Brain microvascular endothelial cell (primary cell): ENCODE results near the gene CCDC18.
A peak's percentile ranks its signal among the peaks of the same experiment; 100 is the strongest.

Experiments
- DNase-seq: peaks from one replicate; pipeline ENCODE4 v3.0.0-alpha.2; 2020
- H3K27ac ChIP-seq: fragments of 250-450 bp; sonication (Bioruptor Pico); 2 replicates; pipeline ENCODE4 v1.5.1; 2020; ENCODE audit warnings: mild to moderate bottlenecking, moderate library complexity
- H3K27me3 ChIP-seq: fragments of 250-450 bp; sonication (Bioruptor Pico); replicated peaks from 2 replicates; pipeline ENCODE4 v1.5.1; 2020; ENCODE audit warnings: mild to moderate bottlenecking
- H3K36me3 ChIP-seq: fragments of 250-450 bp; sonication (Bioruptor Pico); replicated peaks from 2 replicates; pipeline ENCODE4 v1.5.1; 2020; ENCODE audit warnings: mild to moderate bottlenecking
- H3K4me3 ChIP-seq: 2 replicates; pipeline ENCODE4 v1.5.1; 2011; ENCODE audit warnings: low read depth, mild to moderate bottlenecking, control low read depth, low read length, moderate library complexity
- CTCF ChIP-seq: IDR thresholded peaks from 2 replicates; pipeline ENCODE4 v1.5.1; 2011; ENCODE audit warnings: low read depth, mild to moderate bottlenecking, moderate library complexity, low read length, control low read depth, inconsistent platforms; ENCODE audit errors: missing control alignments
- in situ Hi-C: cut with HindIII; loops from 2 replicates; pipeline ENCODE4 v1.10.0; 2017; ENCODE audit warnings: low sequenced_read_pairs, low pct_ligation_motif_present

Gene CCDC18

GRCh38 chr1:93304716-93305138 lies 124.2 kb downstream of the CCDC18 start:
- Histone ChIP-seq H3K27ac (no peak overlapping the region), H3K4me3 (no peak overlapping the region), H3K27me3 (no peaks in the 10 kb centered on the region), H3K36me3 (no peaks in the 10 kb centered on the region)
- in situ Hi-C loops, result no loop called here
- DNase-seq, result peak; percentile 62
- TF ChIP-seq CTCF, result peak; percentile 75

- Histone ChIP-seq H3K36me3 (no peaks in the 10 kb centered on the region), H3K27me3 (no peaks in the 10 kb centered on the region), H3K27ac (no peak overlapping the region), H3K4me3 (no peak overlapping the region)
- DNase-seq, result no peak
- no peak for TF ChIP-seq CTCF
- in situ Hi-C loops, result no loop called here
Measured at GRCh38 chr1:93306920-93307319, 126.4 kb downstream of the CCDC18 start.

- Histone ChIP-seq H3K36me3 (no peaks in the 10 kb centered on the region), H3K4me3 (no peak overlapping the region), H3K27ac (no peak overlapping the region), H3K27me3 (no peaks in the 10 kb centered on the region)
- in situ Hi-C loops, result no loop called here
- no peak for TF ChIP-seq CTCF
- no peak for DNase-seq
Measured at GRCh38 chr1:93313026-93313425, 132.5 kb downstream of the CCDC18 start.

GRCh38 chr1:93317207-93317606 lies 136.7 kb downstream of the CCDC18 start:
- DNase-seq, result no peak
- in situ Hi-C loops, result no loop called here
- TF ChIP-seq CTCF, result no peak

GRCh38 chr1:93317943-93318342 lies 137.4 kb downstream of the CCDC18 start:
- H3K4me3 ChIP-seq, result no peak overlapping the region
- H3K27me3 ChIP-seq, result no peaks in the 10 kb centered on the region
- no peak for DNase-seq
- no peak overlapping the region for H3K27ac ChIP-seq
- in situ Hi-C loops, result no loop called here
- no peak for TF ChIP-seq CTCF
- H3K36me3 ChIP-seq, result no peaks in the 10 kb centered on the region

More at GRCh38 chr1:93317207-93317606, 136.7 kb downstream of the CCDC18 start:
- Histone ChIP-seq H3K36me3 (no peaks in the 10 kb centered on the region), H3K27ac (no peak overlapping the region), H3K4me3 (no peak overlapping the region), H3K27me3 (no peaks in the 10 kb centered on the region)

- no peak overlapping the region for H3K27ac ChIP-seq
- H3K4me3 ChIP-seq, result no peak overlapping the region
- no peak for TF ChIP-seq CTCF
- no peaks in the 10 kb centered on the region for H3K27me3 ChIP-seq
- in situ Hi-C loops, result no loop called here
- no peak for DNase-seq
- H3K36me3 ChIP-seq, result no peaks in the 10 kb centered on the region
Measured at GRCh38 chr1:93321720-93322119, 141.2 kb downstream of the CCDC18 start.
